ENCODE data around the gene GPR78. TPM values are rescaled to one million over a fixed set of nuclear protein-coding genes. Genes with fewer than 3 reads are reported as not detected.

The GPR78 gene
- total RNA-seq, 1 donor from 2014 or later: 0.54 TPM

GRCh38 chr4:8539661-8540060 lies 40.5 kb upstream of the GPR78 start:
- no peak for DNase-seq (ENCODE audit: extremely low spot score, unreplicated experiment)
- no peaks in the 10 kb centered on the region for H3K27me3 Mint-ChIP-seq (ENCODE audit: unreplicated experiment)
- H3K36me3 Mint-ChIP-seq (ENCODE audit: unreplicated experiment): no peaks in the 10 kb centered on the region
- TF ChIP-seq CTCF (IDR thresholded peaks at IDR 0.05): no peak
- no peak overlapping the region for H3K27ac Mint-ChIP-seq (ENCODE audit: unreplicated experiment)
- no peak overlapping the region for H3K4me3 Mint-ChIP-seq (ENCODE audit: unreplicated experiment)
- H3K4me1 Mint-ChIP-seq (ENCODE audit: unreplicated experiment): peaks cover 8% of the 10 kb centered on the region
- H3K9me3 Mint-ChIP-seq (ENCODE audit: unreplicated experiment): no peaks in the 10 kb centered on the region

GRCh38 chr4:8540072-8540471 lies 40.1 kb upstream of the GPR78 start:
- no peak for DNase-seq (ENCODE audit: extremely low spot score, unreplicated experiment)
- H3K9me3 Mint-ChIP-seq (ENCODE audit: unreplicated experiment): no peaks in the 10 kb centered on the region
- no peak overlapping the region for H3K27ac Mint-ChIP-seq (ENCODE audit: unreplicated experiment)
- no peak overlapping the region for H3K4me3 Mint-ChIP-seq (ENCODE audit: unreplicated experiment)
- H3K27me3 Mint-ChIP-seq (ENCODE audit: unreplicated experiment): no peaks in the 10 kb centered on the region
- H3K4me1 Mint-ChIP-seq (ENCODE audit: unreplicated experiment): peaks cover 6% of the 10 kb centered on the region
- H3K36me3 Mint-ChIP-seq (ENCODE audit: unreplicated experiment): no peaks in the 10 kb centered on the region
- TF ChIP-seq CTCF (IDR thresholded peaks at IDR 0.05): no peak

GRCh38 chr4:8540586-8540985 lies 39.6 kb upstream of the GPR78 start:
- Mint-ChIP-seq H3K9me3 (ENCODE audit: unreplicated experiment) (no peaks in the 10 kb centered on the region), H3K4me1 (ENCODE audit: unreplicated experiment) (peaks cover 8% of the 10 kb centered on the region), H3K36me3 (ENCODE audit: unreplicated experiment) (no peaks in the 10 kb centered on the region), H3K4me3 (ENCODE audit: unreplicated experiment) (no peak overlapping the region), H3K27ac (ENCODE audit: unreplicated experiment) (no peak overlapping the region), H3K27me3 (ENCODE audit: unreplicated experiment) (no peaks in the 10 kb centered on the region)
- TF ChIP-seq CTCF (IDR thresholded peaks at IDR 0.05): no peak
- DNase-seq (ENCODE audit: extremely low spot score, unreplicated experiment): no peak

GRCh38 chr4:8540991-8541390 lies 39.2 kb upstream of the GPR78 start:
- no peak for DNase-seq (ENCODE audit: extremely low spot score, unreplicated experiment)
- H3K4me1 Mint-ChIP-seq (ENCODE audit: unreplicated experiment): peaks cover 8% of the 10 kb centered on the region
- no peaks in the 10 kb centered on the region for H3K9me3 Mint-ChIP-seq (ENCODE audit: unreplicated experiment)
- no peaks in the 10 kb centered on the region for H3K36me3 Mint-ChIP-seq (ENCODE audit: unreplicated experiment)
- no peaks in the 10 kb centered on the region for H3K27me3 Mint-ChIP-seq (ENCODE audit: unreplicated experiment)
- no peak overlapping the region for H3K27ac Mint-ChIP-seq (ENCODE audit: unreplicated experiment)
- TF ChIP-seq CTCF (IDR thresholded peaks at IDR 0.05): no peak
- H3K4me3 Mint-ChIP-seq (ENCODE audit: unreplicated experiment): no peak overlapping the region

- no peak for TF ChIP-seq CTCF (IDR thresholded peaks at IDR 0.05)
- no peaks in the 10 kb centered on the region for H3K9me3 Mint-ChIP-seq (ENCODE audit: unreplicated experiment)
- H3K27me3 Mint-ChIP-seq (ENCODE audit: unreplicated experiment): no peaks in the 10 kb centered on the region
- DNase-seq (ENCODE audit: extremely low spot score, unreplicated experiment): no peak
- H3K27ac Mint-ChIP-seq (ENCODE audit: unreplicated experiment): no peak overlapping the region
- no peak overlapping the region for H3K4me3 Mint-ChIP-seq (ENCODE audit: unreplicated experiment)
- no peaks in the 10 kb centered on the region for H3K36me3 Mint-ChIP-seq (ENCODE audit: unreplicated experiment)
- peaks cover 4% of the 10 kb centered on the region for H3K4me1 Mint-ChIP-seq (ENCODE audit: unreplicated experiment)
Observed at GRCh38 chr4:8541981-8542715, 38.0 kb upstream of the GPR78 start.

Measured in osteocyte (in vitro differentiated cells).